ENCODE results near the gene CALB2.

Gene CALB2

GRCh38 chr16:71396594-71396993, 38.1 kb downstream of the CALB2 start:
- no peak for DNase-seq

- DNase-seq = no peak
Observed at GRCh38 chr16:71399801-71400563, 41.5 kb downstream of the CALB2 start.

- no peak for DNase-seq
Observed at GRCh38 chr16:71402007-71402406, 43.5 kb downstream of the CALB2 start.

GRCh38 chr16:71402674-71403073, 44.2 kb downstream of the CALB2 start:
- no peak for DNase-seq

GRCh38 chr16:71404364-71404763, 45.8 kb downstream of the CALB2 start:
- DNase-seq = no peak

GRCh38 chr16:71406316-71406715, 47.8 kb downstream of the CALB2 start:
- DNase-seq = no peak

GRCh38 chr16:71406724-71407123, 48.2 kb downstream of the CALB2 start:
- DNase-seq = no peak

- no peak for DNase-seq
Observed at GRCh38 chr16:71407731-71408130, 49.2 kb downstream of the CALB2 start.

- DNase-seq = no peak
Observed at GRCh38 chr16:71408536-71408935, 50.0 kb downstream of the CALB2 start.

GRCh38 chr16:71409011-71409775, 50.7 kb downstream of the CALB2 start:
- no peak for DNase-seq

GRCh38 chr16:71410146-71410545, 51.6 kb downstream of the CALB2 start:
- DNase-seq = no peak

- DNase-seq = peak; percentile 5 to 14
Observed at GRCh38 chr16:71412270-71413160, 54.0 kb downstream of the CALB2 start.

GRCh38 chr16:71413341-71413740, 54.8 kb downstream of the CALB2 start:
- DNase-seq = no peak

- no peak for DNase-seq
Observed at GRCh38 chr16:71414038-71414437, 55.5 kb downstream of the CALB2 start.

- DNase-seq = no peak
Observed at GRCh38 chr16:71421911-71422310, 63.4 kb downstream of the CALB2 start.

- no peak for DNase-seq
Observed at GRCh38 chr16:71423016-71423415, 64.5 kb downstream of the CALB2 start.

- no peak for DNase-seq
Observed at GRCh38 chr16:71423865-71424264, 65.3 kb downstream of the CALB2 start.

- DNase-seq = no peak
Observed at GRCh38 chr16:71424626-71425025, 66.1 kb downstream of the CALB2 start.

GRCh38 chr16:71425746-71426068, 67.2 kb downstream of the CALB2 start:
- no peak for DNase-seq

GRCh38 chr16:71426069-71426879, 67.8 kb downstream of the CALB2 start:
- no peak for DNase-seq

- DNase-seq = no peak
Observed at GRCh38 chr16:71426880-71427615, 68.5 kb downstream of the CALB2 start.

GRCh38 chr16:71428385-71428784, 69.9 kb downstream of the CALB2 start:
- DNase-seq = no peak

Data from bone marrow (tissue), 2 donors.